Mucosa of rectum (tissue), 2 donors: ENCODE results near the gene PAF1.

Source experiments
- H3K27ac ChIP-seq, 2 donors: one replicate each; pipeline ENCODE4 v1.7.0; 2013; ENCODE audit warnings: inconsistent platforms in 2 of 2, low read depth in 2 of 2, low read length in 2 of 2
- H3K27me3 ChIP-seq, 2 donors: one replicate each; pipeline ENCODE4 v1.7.0; 2013; ENCODE audit warnings: low read length in 2 of 2; ENCODE audit not compliant: control insufficient read depth in 2 of 2, insufficient read depth in 2 of 2
- H3K36me3 ChIP-seq, 2 donors: one replicate each; pipeline ENCODE4 v1.7.0; 2013; ENCODE audit warnings: low read length in 2 of 2; ENCODE audit not compliant: control insufficient read depth in 2 of 2, insufficient read depth in 2 of 2
- H3K4me1 ChIP-seq, 2 donors: one replicate each; pipeline ENCODE4 v1.7.0; 2013; ENCODE audit warnings: low read length in 2 of 2, mild to moderate bottlenecking in 1 of 2; ENCODE audit not compliant: control insufficient read depth in 2 of 2, insufficient read depth in 2 of 2
- H3K4me3 ChIP-seq, 2 donors: one replicate each; pipeline ENCODE4 v1.7.0; 2013; ENCODE audit warnings: low read length in 2 of 2
- H3K9ac ChIP-seq, 2 donors: one replicate each; pipeline ENCODE4 v1.7.0; 2013; ENCODE audit warnings: low read length in 2 of 2, low read depth in 1 of 2, mild to moderate bottlenecking in 1 of 2
- H3K9me3 ChIP-seq, 2 donors: one replicate each; pipeline ENCODE4 v1.7.0; 2013; ENCODE audit warnings: low read length in 2 of 2; ENCODE audit not compliant: control insufficient read depth in 2 of 2
- donor health status: healthy.
- donor health status: Normal muscosa, but diverticular disease.

PAF1 gene

GRCh38 chr19:39417463-39418181 is 26.7 kb upstream of the PAF1 start:
- no peak overlapping the region for H3K9ac ChIP-seq
- no peak overlapping the region for H3K27ac ChIP-seq
- peaks cover 4 to 9% of the 10 kb centered on the region in 2 donors for H3K4me1 ChIP-seq
- peaks cover 2 to 7% of the 10 kb centered on the region in 2 donors for H3K27me3 ChIP-seq
- H3K9me3 ChIP-seq = no peaks in the 10 kb centered on the region
- H3K4me3 ChIP-seq = no peak overlapping the region
- H3K36me3 ChIP-seq = peaks cover 0 to 6% of the 10 kb centered on the region in 2 donors

- H3K27me3 ChIP-seq = peaks cover 2 to 7% of the 10 kb centered on the region in 2 donors
- no peak overlapping the region for H3K9ac ChIP-seq
- H3K9me3 ChIP-seq = no peaks in the 10 kb centered on the region
- H3K27ac ChIP-seq = no peak overlapping the region
- peaks cover 0 to 2% of the 10 kb centered on the region in 2 donors for H3K36me3 ChIP-seq
- H3K4me1 ChIP-seq = peaks cover 9 to 11% of the 10 kb centered on the region in 2 donors
- H3K4me3 ChIP-seq = no peak overlapping the region
Measured at GRCh38 chr19:39416152-39417120, 25.5 kb upstream of the PAF1 start.

GRCh38 chr19:39415111-39416046 is 24.5 kb upstream of the PAF1 start:
- Histone ChIP-seq H3K27ac (no peak overlapping the region), H3K4me3 (peak overlapping the region; percentile 15 to 60), H3K9ac (peak overlapping the region in 1 of 2 donors; percentile 27), H3K36me3 (peaks cover 2 to 4% of the 10 kb centered on the region in 2 donors), H3K4me1 (peaks cover 19 to 22% of the 10 kb centered on the region in 2 donors), H3K9me3 (no peaks in the 10 kb centered on the region), H3K27me3 (peaks cover 2 to 7% of the 10 kb centered on the region in 2 donors)

- peak overlapping the region; percentile 47 to 60 for H3K4me3 ChIP-seq
- H3K9me3 ChIP-seq = no peaks in the 10 kb centered on the region
- H3K27ac ChIP-seq = peak overlapping the region; percentile 97 to 100
- H3K27me3 ChIP-seq = peaks cover 2 to 7% of the 10 kb centered on the region in 2 donors
- peak overlapping the region; percentile 56 to 60 for H3K9ac ChIP-seq
- H3K36me3 ChIP-seq = peaks cover under 1 to 4% of the 10 kb centered on the region in 2 donors
- peaks cover 27 to 28% of the 10 kb centered on the region in 2 donors for H3K4me1 ChIP-seq
Measured at GRCh38 chr19:39413911-39414608, 23.2 kb upstream of the PAF1 start.

- H3K36me3 ChIP-seq = peaks cover 5 to 10% of the 10 kb centered on the region in 2 donors
- peak overlapping the region; percentile 72 to 75 for H3K9ac ChIP-seq
- H3K27me3 ChIP-seq = peaks cover 2 to 7% of the 10 kb centered on the region in 2 donors
- peak overlapping the region; percentile 67 to 75 for H3K4me3 ChIP-seq
- peak overlapping the region; percentile 97 to 100 for H3K27ac ChIP-seq
- H3K9me3 ChIP-seq = no peaks in the 10 kb centered on the region
- H3K4me1 ChIP-seq = peaks cover 28 to 30% of the 10 kb centered on the region in 2 donors
Measured at GRCh38 chr19:39413272-39413910, 22.5 kb upstream of the PAF1 start.

- peaks cover 28 to 30% of the 10 kb centered on the region in 2 donors for H3K4me1 ChIP-seq
- peaks cover 2 to 7% of the 10 kb centered on the region in 2 donors for H3K27me3 ChIP-seq
- no peaks in the 10 kb centered on the region for H3K9me3 ChIP-seq
- H3K27ac ChIP-seq = peak overlapping the region; percentile 97 to 100
- peaks cover 11 to 15% of the 10 kb centered on the region in 2 donors for H3K36me3 ChIP-seq
- H3K9ac ChIP-seq = peak overlapping the region; percentile 72 to 75
- peak overlapping the region; percentile 67 to 75 for H3K4me3 ChIP-seq
Measured at GRCh38 chr19:39412867-39413271, 22.0 kb upstream of the PAF1 start.

GRCh38 chr19:39412100-39412866 is 21.4 kb upstream of the PAF1 start, which contains the start of gene PLEKHG2:
PLEKHG2 (plus strand) TSS chr19:39412669; CDS start chr19:39414087, 1,418 bp downstream.
- Histone ChIP-seq H3K9ac (peak within 1 kb of the TSS; percentile 98), H3K4me3 (peak within 1 kb of the TSS; percentile 73 to 83), H3K36me3 (peaks cover 12 to 18% of the 10 kb centered on the region in 2 donors), H3K27ac (peak within 1 kb of the TSS; percentile 97 to 100), H3K9me3 (no peaks in the 10 kb centered on the region), H3K4me1 (peaks cover 28 to 30% of the 10 kb centered on the region in 2 donors), H3K27me3 (peaks cover 2 to 7% of the 10 kb centered on the region in 2 donors)

- Histone ChIP-seq H3K27ac (peak overlapping the region; percentile 97 to 100), H3K36me3 (peaks cover 12 to 18% of the 10 kb centered on the region in 2 donors), H3K4me1 (peaks cover 28 to 30% of the 10 kb centered on the region in 2 donors), H3K9me3 (no peaks in the 10 kb centered on the region), H3K9ac (peak overlapping the region; percentile 98), H3K27me3 (peaks cover 2 to 7% of the 10 kb centered on the region in 2 donors), H3K4me3 (peak overlapping the region; percentile 73 to 83)
Measured at GRCh38 chr19:39411832-39412099, 20.9 kb upstream of the PAF1 start.
